ENCODE results near the gene NXPE1. TPM values are rescaled to one million over a fixed set of nuclear protein-coding genes. Genes with fewer than 3 reads are reported as not detected.
"Not testable (repeated sequence)": the region's sequence is repeated elsewhere in the genome, so short reads cannot be mapped to it uniquely, and the experiment has no call there.

NXPE1 gene
- 0.07 TPM for polyA plus RNA-seq
- long read RNA-seq, donor 1 = 0 reads
- long read RNA-seq, donor 2 = 0 reads
- long read RNA-seq, donor 3 = 0 reads
- long read RNA-seq, donor 4 = 0 reads
- long read RNA-seq, donor 5, partial matches to known transcripts = 7 of 7 reads
- long read RNA-seq, donor 5, other reads (novel, unspliced or antisense) = 0 of 7 reads
- long read RNA-seq, donor 6 = 0 reads
- long read RNA-seq, donor 7, partial matches to known transcripts = 0 of 1 reads
- long read RNA-seq, donor 7, other reads (novel, unspliced or antisense) = 0 of 1 reads
- long read RNA-seq, donor 8 = 0 reads
- long read RNA-seq, donor 9 = 0 reads
- long read RNA-seq, donor 10 = 0 reads
- long read RNA-seq, donor 11 = 0 reads

DNA sequence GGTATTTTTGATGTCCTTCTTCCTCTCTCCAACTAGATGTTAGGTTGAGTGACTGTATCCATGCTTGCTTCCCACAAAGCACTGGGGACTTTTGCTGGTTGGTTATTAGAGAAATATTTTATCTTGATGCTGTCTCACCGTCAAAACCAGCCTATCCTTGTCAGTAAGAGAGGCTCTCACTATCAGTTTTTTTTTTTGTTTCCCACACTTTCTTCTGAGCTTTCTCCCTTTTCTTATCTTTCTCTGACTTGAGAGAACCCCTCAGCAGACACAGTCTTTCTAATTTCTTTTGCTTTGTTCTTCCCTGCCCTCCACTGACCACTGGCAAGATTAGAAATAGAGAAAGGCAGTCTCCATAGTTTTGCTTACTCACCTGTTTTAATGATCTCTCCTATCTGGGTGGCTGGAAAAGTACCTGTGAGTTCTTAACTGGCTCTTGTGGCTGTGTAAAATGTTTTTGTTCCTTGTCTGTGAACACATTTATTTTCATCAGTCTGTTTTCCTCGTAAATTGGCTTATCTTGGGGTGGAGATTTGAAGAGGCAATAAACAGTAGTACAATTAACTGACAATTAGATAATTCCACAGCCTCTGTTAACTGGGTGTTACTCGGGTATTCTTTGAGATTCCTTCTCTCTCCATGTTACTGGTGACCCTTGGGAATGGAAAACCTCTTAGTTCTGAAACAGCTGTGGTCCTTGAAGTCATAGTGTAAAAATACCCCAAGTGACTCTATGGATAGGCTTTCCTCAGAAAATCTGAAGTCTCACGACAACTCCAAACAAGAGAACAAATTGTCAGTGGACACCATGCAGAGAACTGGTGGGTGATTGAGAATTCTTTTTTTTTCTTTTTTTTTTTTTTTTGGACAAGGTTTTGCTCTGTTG lies at the start of gene NXPE1:
NXPE1 (minus strand) TSS at position 457 of the 886 bp plus-strand sequence. CDS start 8,680 bp downstream, outside the sequence.
- Histone ChIP-seq H3K4me1 (ENCODE audit: control insufficient read depth, insufficient read depth, low read length) (no peaks in the 10 kb centered on the region), H3K4me3 (ENCODE audit: low read length) (no peak within 1 kb of the TSS), H3K27ac (ENCODE audit: low read length) (no peak within 1 kb of the TSS), H3K36me3 (ENCODE audit: control insufficient read depth, insufficient read depth, low read length) (no peaks in the 10 kb centered on the region), H3K9me3 (ENCODE audit: control insufficient read depth, low read depth, low read length) (no peaks in the 10 kb centered on the region), H3K27me3 (ENCODE audit: control insufficient read depth, insufficient read depth, low read length) (no peaks in the 10 kb centered on the region)
- DNase-seq = no peak
- 33% methylated on average over 1 of the region's 4 CpGs for WGBS (ENCODE audit: insufficient coverage, low lambda C conversion rate)

DNA sequence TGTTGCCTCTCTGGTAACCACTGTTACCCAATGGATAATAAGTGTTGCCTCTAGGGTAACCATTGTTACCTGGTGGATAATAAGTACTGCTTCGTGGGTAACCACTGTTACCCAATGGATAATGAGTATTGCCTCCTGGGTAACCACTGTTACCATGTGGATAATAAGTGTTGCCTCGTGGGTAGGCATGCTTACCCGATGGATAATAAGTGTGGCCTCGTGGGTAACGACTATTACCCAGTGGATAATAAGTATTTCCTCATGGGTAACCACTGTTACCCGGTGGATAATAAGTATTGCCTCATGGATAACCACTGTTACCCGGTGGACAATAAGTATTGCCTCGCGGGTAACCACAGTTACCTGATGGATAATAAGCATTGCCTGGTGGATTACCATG lies 49.7 kb upstream of the NXPE1 start:
- H3K9me3 ChIP-seq (ENCODE audit: control insufficient read depth, low read depth, low read length) = no peaks in the 10 kb centered on the region
- H3K4me3 ChIP-seq (ENCODE audit: low read length) = no peak overlapping the region
- DNase-seq = no peak
- WGBS (ENCODE audit: insufficient coverage, low lambda C conversion rate) = no CpG with 5 or more reads among the region's 9 CpGs
- no peak overlapping the region for H3K27ac ChIP-seq (ENCODE audit: low read length)
- H3K36me3 ChIP-seq (ENCODE audit: control insufficient read depth, insufficient read depth, low read length) = no peaks in the 10 kb centered on the region
- H3K4me1 ChIP-seq (ENCODE audit: control insufficient read depth, insufficient read depth, low read length) = no peaks in the 10 kb centered on the region
- no peaks in the 10 kb centered on the region for H3K27me3 ChIP-seq (ENCODE audit: control insufficient read depth, insufficient read depth, low read length)

GRCh38 chr11:114608605-114609004 lies 48.9 kb upstream of the NXPE1 start:
- WGBS (ENCODE audit: insufficient coverage, low lambda C conversion rate) = no CpG with 5 or more reads among the region's 9 CpGs
- not testable (repeated sequence) for H3K36me3 ChIP-seq (ENCODE audit: control insufficient read depth, insufficient read depth, low read length); H3K4me1 ChIP-seq (ENCODE audit: control insufficient read depth, insufficient read depth, low read length); H3K4me3 ChIP-seq (ENCODE audit: low read length); H3K9me3 ChIP-seq (ENCODE audit: control insufficient read depth, low read depth, low read length); H3K27ac ChIP-seq (ENCODE audit: low read length); DNase-seq; H3K27me3 ChIP-seq (ENCODE audit: control insufficient read depth, insufficient read depth, low read length)

DNA sequence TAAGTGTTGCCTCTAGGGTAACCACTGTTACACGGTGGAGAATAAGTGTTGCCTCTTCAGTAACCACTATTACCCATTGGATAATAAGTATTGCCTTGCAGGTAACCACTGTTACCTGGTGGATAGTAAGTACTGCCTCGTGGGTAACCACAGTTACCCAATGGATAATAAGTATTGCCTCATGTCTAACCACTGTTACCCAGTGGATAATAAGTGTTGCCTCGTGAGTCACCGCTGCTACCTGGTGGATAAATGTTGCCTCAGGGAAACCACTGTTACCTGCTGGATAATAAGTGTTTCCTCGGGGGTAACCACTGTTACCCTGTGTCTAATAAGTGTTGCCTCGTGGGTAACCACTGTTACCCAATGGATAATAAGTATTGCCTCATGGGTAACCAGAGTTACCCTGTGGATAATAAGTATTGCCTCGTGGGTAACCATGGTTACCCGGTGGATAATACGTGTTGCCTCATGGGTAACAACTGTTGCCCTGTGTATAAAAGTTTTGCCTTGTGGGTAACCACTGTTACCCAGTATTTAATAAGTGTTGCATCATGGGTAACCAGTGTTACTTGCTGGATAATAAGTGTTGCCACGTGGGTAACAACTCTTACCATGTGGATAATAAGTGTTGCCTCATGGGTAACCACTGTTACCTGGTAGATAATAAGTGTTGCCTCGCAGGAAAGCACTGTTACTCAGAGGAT lies 48.2 kb upstream of the NXPE1 start:
- Histone ChIP-seq H3K9me3 (ENCODE audit: control insufficient read depth, low read depth, low read length) (no peaks in the 10 kb centered on the region), H3K27me3 (ENCODE audit: control insufficient read depth, insufficient read depth, low read length) (no peaks in the 10 kb centered on the region), H3K4me3 (ENCODE audit: low read length) (no peak overlapping the region), H3K36me3 (ENCODE audit: control insufficient read depth, insufficient read depth, low read length) (no peaks in the 10 kb centered on the region), H3K27ac (ENCODE audit: low read length) (no peak overlapping the region), H3K4me1 (ENCODE audit: control insufficient read depth, insufficient read depth, low read length) (no peaks in the 10 kb centered on the region)
- WGBS (ENCODE audit: insufficient coverage, low lambda C conversion rate) = 100% methylated on average over 3 of the region's 11 CpGs
- DNase-seq = no peak

GRCh38 chr11:114606802-114607075 lies 47.1 kb upstream of the NXPE1 start:
- WGBS (ENCODE audit: insufficient coverage, low lambda C conversion rate) = no CpG with 5 or more reads among the region's 5 CpGs

GRCh38 chr11:114606003-114606801 lies 46.5 kb upstream of the NXPE1 start:
- no peak for DNase-seq
- Histone ChIP-seq H3K27me3 (ENCODE audit: control insufficient read depth, insufficient read depth, low read length) (no peaks in the 10 kb centered on the region), H3K4me3 (ENCODE audit: low read length) (no peak overlapping the region), H3K36me3 (ENCODE audit: control insufficient read depth, insufficient read depth, low read length) (no peaks in the 10 kb centered on the region), H3K9me3 (ENCODE audit: control insufficient read depth, low read depth, low read length) (no peaks in the 10 kb centered on the region), H3K4me1 (ENCODE audit: control insufficient read depth, insufficient read depth, low read length) (no peaks in the 10 kb centered on the region), H3K27ac (ENCODE audit: low read length) (no peak overlapping the region)
- WGBS (ENCODE audit: insufficient coverage, low lambda C conversion rate) = no CpG with 5 or more reads among the region's 9 CpGs

More at GRCh38 chr11:114606802-114607075, 47.1 kb upstream of the NXPE1 start:
- not testable (repeated sequence) for H3K36me3 ChIP-seq (ENCODE audit: control insufficient read depth, insufficient read depth, low read length); DNase-seq; H3K27ac ChIP-seq (ENCODE audit: low read length); H3K9me3 ChIP-seq (ENCODE audit: control insufficient read depth, low read depth, low read length); H3K4me3 ChIP-seq (ENCODE audit: low read length); H3K4me1 ChIP-seq (ENCODE audit: control insufficient read depth, insufficient read depth, low read length); H3K27me3 ChIP-seq (ENCODE audit: control insufficient read depth, insufficient read depth, low read length)

- no peak overlapping the region for H3K27ac ChIP-seq (ENCODE audit: low read length)
- WGBS (ENCODE audit: insufficient coverage, low lambda C conversion rate) = no CpG with 5 or more reads among the region's 10 CpGs
- H3K4me3 ChIP-seq (ENCODE audit: low read length) = no peak overlapping the region
- H3K36me3 ChIP-seq (ENCODE audit: control insufficient read depth, insufficient read depth, low read length) = no peaks in the 10 kb centered on the region
- no peaks in the 10 kb centered on the region for H3K27me3 ChIP-seq (ENCODE audit: control insufficient read depth, insufficient read depth, low read length)
- no peaks in the 10 kb centered on the region for H3K9me3 ChIP-seq (ENCODE audit: control insufficient read depth, low read depth, low read length)
- no peak for DNase-seq
- H3K4me1 ChIP-seq (ENCODE audit: control insufficient read depth, insufficient read depth, low read length) = no peaks in the 10 kb centered on the region
These were observed 45.7 kb upstream of the NXPE1 start for GRCh38 chr11:114605370-114605769.

DNA sequence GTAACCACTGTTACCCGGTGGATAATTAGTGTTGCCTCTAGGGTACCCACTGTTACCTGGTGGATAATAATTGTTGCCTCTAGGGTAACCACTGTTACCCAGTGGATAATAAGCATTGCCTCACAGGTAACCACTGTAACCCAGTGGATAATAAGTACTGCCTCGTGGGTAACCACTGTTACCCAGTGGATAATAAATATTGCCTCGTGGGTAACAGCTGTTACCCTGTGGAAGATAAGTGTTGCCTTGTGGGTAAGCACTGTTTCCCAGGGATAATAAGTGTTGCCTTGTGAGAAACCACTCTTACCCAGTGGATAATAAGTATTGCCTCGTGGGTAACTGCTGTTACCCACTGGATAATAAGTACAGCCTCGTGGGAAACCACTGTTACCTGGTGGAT lies 45.2 kb upstream of the NXPE1 start:
- Histone ChIP-seq H3K36me3 (ENCODE audit: control insufficient read depth, insufficient read depth, low read length) (no peaks in the 10 kb centered on the region), H3K27me3 (ENCODE audit: control insufficient read depth, insufficient read depth, low read length) (no peaks in the 10 kb centered on the region), H3K9me3 (ENCODE audit: control insufficient read depth, low read depth, low read length) (no peaks in the 10 kb centered on the region), H3K4me3 (ENCODE audit: low read length) (no peak overlapping the region), H3K27ac (ENCODE audit: low read length) (no peak overlapping the region), H3K4me1 (ENCODE audit: control insufficient read depth, insufficient read depth, low read length) (no peaks in the 10 kb centered on the region)
- no CpG with 5 or more reads among the region's 5 CpGs for WGBS (ENCODE audit: insufficient coverage, low lambda C conversion rate)
- DNase-seq = no peak

GRCh38 chr11:114604179-114604813 lies 44.6 kb upstream of the NXPE1 start:
- H3K36me3 ChIP-seq (ENCODE audit: control insufficient read depth, insufficient read depth, low read length) = no peaks in the 10 kb centered on the region
- 80% methylated on average over 1 of the region's 13 CpGs for WGBS (ENCODE audit: insufficient coverage, low lambda C conversion rate)

More at GRCh38 chr11:114604179-114604813, 44.6 kb upstream of the NXPE1 start:
- Histone ChIP-seq H3K9me3 (ENCODE audit: control insufficient read depth, low read depth, low read length) (no peaks in the 10 kb centered on the region), H3K27me3 (ENCODE audit: control insufficient read depth, insufficient read depth, low read length) (no peaks in the 10 kb centered on the region), H3K4me1 (ENCODE audit: control insufficient read depth, insufficient read depth, low read length) (no peaks in the 10 kb centered on the region), H3K27ac (ENCODE audit: low read length) (no peak overlapping the region), H3K4me3 (ENCODE audit: low read length) (no peak overlapping the region)
- no peak for DNase-seq

Measured in large intestine (tissue), 12 donors.